B cell (primary cell): ENCODE data around the gene ANKRD35.

ENCODE experiments used
- CTCF ChIP-seq: fragments of 200-600 bp; IDR thresholded peaks from one replicate; pipeline ENCODE4 v1.8.0; 2022; ENCODE audit warnings: antibody characterized with exemption, mild to moderate bottlenecking
- EZH2 ChIP-seq: IDR thresholded peaks from 2 replicates; pipeline ENCODE4 v1.6.1; 2012; ENCODE audit warnings: borderline replicate concordance, low read depth, mild to moderate bottlenecking, moderate library complexity, low read length; ENCODE audit not compliant: insufficient read depth, poor library complexity, severe bottlenecking

- no peak for TF ChIP-seq CTCF
- TF ChIP-seq EZH2, result no peak
Observed at GRCh38 chr1:145878724-145879123, 6.9 kb downstream of the ANKRD35 start.
